ENCODE data around the gene SLC8A3. TPM values are rescaled to one million over a fixed set of nuclear protein-coding genes. Genes with fewer than 3 reads are reported as not detected.

The SLC8A3 gene
- total and polyA plus RNA-seq, 2 of the 13 experiments (the other 11 are each of a cell fraction or from before 2014, with no cell fraction given) = 0.01 to 0.02 TPM

DNA sequence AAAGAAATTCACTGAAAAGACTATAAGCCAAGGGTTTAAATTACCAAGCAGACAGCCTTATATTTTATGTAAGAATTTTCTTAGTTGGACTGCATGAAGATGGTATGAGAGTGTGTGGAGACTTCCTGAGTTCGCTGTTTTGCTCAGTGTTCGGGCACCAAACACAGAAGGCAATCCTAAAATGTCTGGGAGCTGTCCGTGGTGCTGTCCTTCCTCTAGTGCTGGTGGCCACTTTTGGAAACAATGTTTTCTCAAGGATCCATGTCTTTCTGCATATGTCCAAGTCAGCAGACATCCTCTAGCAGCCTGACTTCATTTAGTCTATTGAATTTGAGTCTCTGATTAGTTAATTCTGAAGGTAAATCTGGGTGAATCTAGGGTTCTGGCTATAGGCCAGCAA is 135.8 kb downstream of the SLC8A3 start (continued):
- no peak for TF ChIP-seq KDM1A (CRISPR knock-in tag; IDR thresholded peaks at IDR 0.05)
- no peak for TF ChIP-seq KDM2A (CRISPR knock-in tag; IDR thresholded peaks at IDR 0.05; ENCODE audit: borderline replicate concordance, low read depth)
- 0 out of 2 replicates have a peak, but pooled peaks have one; percentile 41 for TF ChIP-seq ZNF256 (CRISPR knock-in tag; conservative IDR thresholded peaks at IDR 0.05)
- 0 out of 2 replicates have a peak, but pooled peaks have one; percentile 41 for TF ChIP-seq KMT2B (CRISPR knock-in tag; IDR thresholded peaks at IDR 0.05)
- 0 out of 2 replicates have a peak, but pooled peaks have one; percentile 43 for TF ChIP-seq ZNF446 (CRISPR knock-in tag; IDR thresholded peaks at IDR 0.05)
- TF ChIP-seq, protein P1, sequence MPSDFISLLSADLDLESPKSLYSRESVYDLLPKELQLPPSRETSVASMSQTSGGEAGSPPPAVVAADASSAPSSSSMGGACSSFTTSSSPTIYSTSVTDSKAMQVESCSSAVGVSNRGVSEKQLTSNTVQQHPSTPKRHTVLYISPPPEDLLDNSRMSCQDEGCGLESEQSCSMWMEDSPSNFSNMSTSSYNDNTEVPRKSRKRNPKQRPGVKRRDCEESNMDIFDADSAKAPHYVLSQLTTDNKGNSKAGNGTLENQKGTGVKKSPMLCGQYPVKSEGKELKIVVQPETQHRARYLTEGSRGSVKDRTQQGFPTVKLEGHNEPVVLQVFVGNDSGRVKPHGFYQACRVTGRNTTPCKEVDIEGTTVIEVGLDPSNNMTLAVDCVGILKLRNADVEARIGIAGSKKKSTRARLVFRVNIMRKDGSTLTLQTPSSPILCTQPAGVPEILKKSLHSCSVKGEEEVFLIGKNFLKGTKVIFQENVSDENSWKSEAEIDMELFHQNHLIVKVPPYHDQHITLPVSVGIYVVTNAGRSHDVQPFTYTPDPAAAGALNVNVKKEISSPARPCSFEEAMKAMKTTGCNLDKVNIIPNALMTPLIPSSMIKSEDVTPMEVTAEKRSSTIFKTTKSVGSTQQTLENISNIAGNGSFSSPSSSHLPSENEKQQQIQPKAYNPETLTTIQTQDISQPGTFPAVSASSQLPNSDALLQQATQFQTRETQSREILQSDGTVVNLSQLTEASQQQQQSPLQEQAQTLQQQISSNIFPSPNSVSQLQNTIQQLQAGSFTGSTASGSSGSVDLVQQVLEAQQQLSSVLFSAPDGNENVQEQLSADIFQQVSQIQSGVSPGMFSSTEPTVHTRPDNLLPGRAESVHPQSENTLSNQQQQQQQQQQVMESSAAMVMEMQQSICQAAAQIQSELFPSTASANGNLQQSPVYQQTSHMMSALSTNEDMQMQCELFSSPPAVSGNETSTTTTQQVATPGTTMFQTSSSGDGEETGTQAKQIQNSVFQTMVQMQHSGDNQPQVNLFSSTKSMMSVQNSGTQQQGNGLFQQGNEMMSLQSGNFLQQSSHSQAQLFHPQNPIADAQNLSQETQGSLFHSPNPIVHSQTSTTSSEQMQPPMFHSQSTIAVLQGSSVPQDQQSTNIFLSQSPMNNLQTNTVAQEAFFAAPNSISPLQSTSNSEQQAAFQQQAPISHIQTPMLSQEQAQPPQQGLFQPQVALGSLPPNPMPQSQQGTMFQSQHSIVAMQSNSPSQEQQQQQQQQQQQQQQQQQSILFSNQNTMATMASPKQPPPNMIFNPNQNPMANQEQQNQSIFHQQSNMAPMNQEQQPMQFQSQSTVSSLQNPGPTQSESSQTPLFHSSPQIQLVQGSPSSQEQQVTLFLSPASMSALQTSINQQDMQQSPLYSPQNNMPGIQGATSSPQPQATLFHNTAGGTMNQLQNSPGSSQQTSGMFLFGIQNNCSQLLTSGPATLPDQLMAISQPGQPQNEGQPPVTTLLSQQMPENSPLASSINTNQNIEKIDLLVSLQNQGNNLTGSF (CRISPR knock-in tag; IDR thresholded peaks at IDR 0.05) = no peak
- no peak for TF ChIP-seq TBP (CRISPR knock-in tag; IDR thresholded peaks at IDR 0.05)
- no peak for TF ChIP-seq ZNF710 (CRISPR knock-in tag; IDR thresholded peaks at IDR 0.05; ENCODE audit: borderline replicate concordance)
- peak; percentile 57; the same call in 1 of the 2 replicates for TF ChIP-seq ZNF816 (CRISPR knock-in tag; IDR thresholded peaks at IDR 0.05; ENCODE audit: borderline replicate concordance)
- TF ChIP-seq ATF3 (CRISPR knock-in tag; IDR thresholded peaks at IDR 0.05) = no peak
- TF ChIP-seq RBAK (CRISPR knock-in tag; IDR thresholded peaks at IDR 0.05) = no peak
- no peak for TF ChIP-seq PAWR (CRISPR knock-in tag; IDR thresholded peaks at IDR 0.05; ENCODE audit: borderline replicate concordance)
- no peak for TF ChIP-seq NFKB2 (CRISPR knock-in tag; IDR thresholded peaks at IDR 0.05; ENCODE audit: borderline replicate concordance)
- TF ChIP-seq POGZ (CRISPR knock-in tag; IDR thresholded peaks at IDR 0.05) = no peak
- 0 out of 2 replicates have a peak, but pooled peaks have one; percentile 23 for TF ChIP-seq ZNF574 (CRISPR knock-in tag; IDR thresholded peaks at IDR 0.05)
- no peak for TF ChIP-seq NFIC (IDR thresholded peaks at IDR 0.05; ENCODE audit: low read length)
- peak; percentile 51; the same call in 1 of the 2 replicates for TF ChIP-seq IRF2 (CRISPR knock-in tag; IDR thresholded peaks at IDR 0.05)
- TF ChIP-seq ZNF713 (CRISPR knock-in tag; IDR thresholded peaks at IDR 0.05) = no peak
- no peak for TF ChIP-seq RXRA (CRISPR knock-in tag; IDR thresholded peaks at IDR 0.05)
- peak; percentile 61; the same call in 1 of the 2 replicates for TF ChIP-seq MIXL1 (CRISPR knock-in tag; IDR thresholded peaks at IDR 0.05)
- peak; percentile 67; the same call in 1 of the 2 replicates for TF ChIP-seq SALL1 (CRISPR knock-in tag; IDR thresholded peaks at IDR 0.05)
- no peak for TF ChIP-seq ZNF550 (CRISPR knock-in tag; IDR thresholded peaks at IDR 0.05; ENCODE audit: borderline replicate concordance)
